ENCODE measurements around the gene PPARD. TPM values are rescaled to one million over a fixed set of nuclear protein-coding genes. Genes with fewer than 3 reads are reported as not detected.
"Not testable (repeated sequence)": the region's sequence is repeated elsewhere in the genome, so short reads cannot be mapped to it uniquely, and the experiment has no call there.

PPARD gene
- total RNA-seq, 4 donors from 2014 or later, result 22.6 to 33.8 (median 27.1) TPM

DNA sequence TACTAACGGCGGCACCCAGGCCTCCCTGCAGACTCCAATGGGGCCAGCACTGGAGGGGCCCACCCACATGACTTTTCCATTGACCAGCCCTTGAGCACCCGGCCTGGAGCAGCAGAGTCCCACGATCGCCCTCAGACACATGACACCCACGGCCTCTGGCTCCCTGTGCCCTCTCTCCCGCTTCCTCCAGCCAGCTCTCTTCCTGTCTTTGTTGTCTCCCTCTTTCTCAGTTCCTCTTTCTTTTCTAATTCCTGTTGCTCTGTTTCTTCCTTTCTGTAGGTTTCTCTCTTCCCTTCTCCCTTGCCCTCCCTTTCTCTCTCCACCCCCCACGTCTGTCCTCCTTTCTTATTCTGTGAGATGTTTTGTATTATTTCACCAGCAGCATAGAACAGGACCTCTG, 83.7 kb downstream of the PPARD start:
- DNase-seq (ENCODE audit: low spot score in 2 of 2), result no peak
- intact Hi-C loops (cut with DNase I; ENCODE audit: low total_unique reads), result no loop called here
- TF ChIP-seq, protein P1, sequence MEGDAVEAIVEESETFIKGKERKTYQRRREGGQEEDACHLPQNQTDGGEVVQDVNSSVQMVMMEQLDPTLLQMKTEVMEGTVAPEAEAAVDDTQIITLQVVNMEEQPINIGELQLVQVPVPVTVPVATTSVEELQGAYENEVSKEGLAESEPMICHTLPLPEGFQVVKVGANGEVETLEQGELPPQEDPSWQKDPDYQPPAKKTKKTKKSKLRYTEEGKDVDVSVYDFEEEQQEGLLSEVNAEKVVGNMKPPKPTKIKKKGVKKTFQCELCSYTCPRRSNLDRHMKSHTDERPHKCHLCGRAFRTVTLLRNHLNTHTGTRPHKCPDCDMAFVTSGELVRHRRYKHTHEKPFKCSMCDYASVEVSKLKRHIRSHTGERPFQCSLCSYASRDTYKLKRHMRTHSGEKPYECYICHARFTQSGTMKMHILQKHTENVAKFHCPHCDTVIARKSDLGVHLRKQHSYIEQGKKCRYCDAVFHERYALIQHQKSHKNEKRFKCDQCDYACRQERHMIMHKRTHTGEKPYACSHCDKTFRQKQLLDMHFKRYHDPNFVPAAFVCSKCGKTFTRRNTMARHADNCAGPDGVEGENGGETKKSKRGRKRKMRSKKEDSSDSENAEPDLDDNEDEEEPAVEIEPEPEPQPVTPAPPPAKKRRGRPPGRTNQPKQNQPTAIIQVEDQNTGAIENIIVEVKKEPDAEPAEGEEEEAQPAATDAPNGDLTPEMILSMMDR (IDR thresholded peaks at IDR 0.05), result no peak
- TF ChIP-seq POLR2A (IDR thresholded peaks at IDR 0.05), result no peak
- H3K4me3 ChIP-seq (ENCODE audit: low read depth, poor library complexity, severe bottlenecking), result no peak overlapping the region
- WGBS, 2 donors, result 79 to 82% methylated on average over 6 to 8 of the region's 8 CpGs

DNA sequence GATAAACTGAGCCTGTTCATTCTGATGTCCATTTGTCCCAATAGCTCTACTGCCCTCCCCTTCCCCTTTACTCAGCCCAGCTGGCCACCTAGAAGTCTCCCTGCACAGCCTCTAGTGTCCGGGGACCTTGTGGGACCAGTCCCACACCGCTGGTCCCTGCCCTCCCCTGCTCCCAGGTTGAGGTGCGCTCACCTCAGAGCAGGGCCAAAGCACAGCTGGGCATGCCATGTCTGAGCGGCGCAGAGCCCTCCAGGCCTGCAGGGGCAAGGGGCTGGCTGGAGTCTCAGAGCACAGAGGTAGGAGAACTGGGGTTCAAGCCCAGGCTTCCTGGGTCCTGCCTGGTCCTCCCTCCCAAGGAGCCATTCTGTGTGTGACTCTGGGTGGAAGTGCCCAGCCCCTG, 85.1 kb downstream of the PPARD start:
- no peak overlapping the region for H3K4me3 ChIP-seq (ENCODE audit: low read depth, poor library complexity, severe bottlenecking)
- intact Hi-C loops (cut with DNase I; ENCODE audit: low total_unique reads), result no loop called here
- TF ChIP-seq POLR2A (IDR thresholded peaks at IDR 0.05), result no peak
- TF ChIP-seq, protein P1 (IDR thresholded peaks at IDR 0.05), result no peak
- 92 to 93% methylated on average over 5 of the region's 5 CpGs for WGBS, 2 donors
- no peak for DNase-seq (ENCODE audit: low spot score in 2 of 2)

DNA sequence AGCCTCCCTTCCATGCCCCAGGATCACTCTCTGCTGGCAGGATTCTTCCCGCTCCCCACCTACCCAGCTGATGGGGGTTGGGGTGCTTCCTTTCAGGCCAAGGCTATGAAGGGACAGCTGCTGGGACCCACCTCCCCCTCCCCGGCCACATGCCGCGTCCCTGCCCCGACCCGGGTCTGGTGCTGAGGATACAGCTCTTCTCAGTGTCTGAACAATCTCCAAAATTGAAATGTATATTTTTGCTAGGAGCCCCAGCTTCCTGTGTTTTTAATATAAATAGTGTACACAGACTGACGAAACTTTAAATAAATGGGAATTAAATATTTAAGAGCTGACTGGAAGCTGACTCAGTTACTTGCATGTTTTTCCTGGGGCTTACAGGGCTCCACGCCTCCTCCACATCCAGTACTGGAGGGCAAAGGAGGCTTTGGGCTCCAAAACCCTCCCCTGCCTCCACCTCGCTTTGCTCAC, 85.5 kb downstream of the PPARD start:
- TF ChIP-seq, protein P1 (IDR thresholded peaks at IDR 0.05), result no peak
- TF ChIP-seq POLR2A (IDR thresholded peaks at IDR 0.05), result no peak
- intact Hi-C loops (cut with DNase I; ENCODE audit: low total_unique reads), result no loop called here
- no peak for DNase-seq (ENCODE audit: low spot score in 2 of 2)
- WGBS, 2 donors, result 87 to 89% methylated on average over 9 of the region's 9 CpGs
- H3K4me3 ChIP-seq (ENCODE audit: low read depth, poor library complexity, severe bottlenecking), result no peak overlapping the region

DNA sequence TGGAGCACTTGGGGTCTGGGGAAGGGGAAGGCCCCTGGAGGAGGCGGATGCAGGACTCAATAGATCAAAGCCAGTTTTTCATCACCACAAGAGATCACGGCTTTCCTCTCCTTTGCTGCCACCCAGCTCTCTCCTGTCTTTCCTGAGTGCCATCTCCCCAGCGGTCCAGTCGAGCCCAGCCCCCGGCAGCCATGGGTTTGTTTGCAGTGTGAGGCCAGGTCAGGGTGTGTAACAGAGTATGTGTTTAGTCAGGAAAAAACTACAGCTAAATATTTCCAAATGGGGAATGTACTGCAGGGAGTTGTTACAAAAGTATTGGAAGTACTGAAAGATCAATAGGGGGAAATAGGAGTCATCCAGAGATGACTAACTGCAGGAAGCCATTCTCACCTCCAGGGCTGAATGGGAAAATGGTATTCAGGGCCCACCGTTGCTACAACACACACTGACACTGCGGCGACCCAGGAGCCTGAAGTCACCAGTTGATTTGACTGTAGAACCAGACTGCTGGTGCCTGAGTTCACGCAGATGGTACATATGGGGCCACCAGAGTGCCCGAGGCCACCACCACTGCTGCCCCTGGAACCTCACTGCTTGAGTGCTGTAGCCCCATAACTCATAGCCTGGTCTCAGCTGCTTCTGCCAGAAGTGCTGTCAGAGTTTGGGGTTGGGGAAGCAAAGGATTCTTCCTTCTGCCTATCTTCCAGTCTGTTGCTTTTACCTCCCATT, 86.2 kb downstream of the PPARD start:
- DNase-seq (ENCODE audit: low spot score in 2 of 2), result no peak
- intact Hi-C loops (cut with DNase I; ENCODE audit: low total_unique reads), result no loop called here
- TF ChIP-seq, protein P1 (IDR thresholded peaks at IDR 0.05), result no peak
- no peak for TF ChIP-seq POLR2A (IDR thresholded peaks at IDR 0.05)
- 89 to 94% methylated on average over 10 of the region's 10 CpGs for WGBS, 2 donors
- no peak overlapping the region for H3K4me3 ChIP-seq (ENCODE audit: low read depth, poor library complexity, severe bottlenecking)

DNA sequence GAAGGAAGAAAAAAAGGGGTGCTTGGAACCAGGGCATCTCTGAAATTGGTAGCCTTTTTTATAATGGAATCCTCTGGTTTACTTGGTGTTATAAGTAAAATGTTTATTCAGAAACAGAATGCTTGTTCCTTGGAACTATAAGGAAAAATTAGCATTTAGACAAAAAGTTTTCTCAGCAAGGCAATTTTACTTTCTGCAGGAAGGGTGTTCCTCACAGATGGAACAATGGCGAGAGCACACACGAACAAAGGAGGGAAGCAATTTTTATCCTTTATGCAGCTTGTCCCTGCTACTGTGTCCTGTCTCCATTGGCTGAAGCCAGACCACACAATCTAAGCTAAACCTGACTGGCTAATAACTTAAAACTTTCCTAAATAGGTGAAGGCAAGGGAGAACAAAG, 87.1 kb downstream of the PPARD start:
- TF ChIP-seq, protein P1 (IDR thresholded peaks at IDR 0.05), result no peak
- TF ChIP-seq POLR2A (IDR thresholded peaks at IDR 0.05), result no peak
- no peak overlapping the region for H3K4me3 ChIP-seq (ENCODE audit: low read depth, poor library complexity, severe bottlenecking)
- DNase-seq (ENCODE audit: low spot score in 2 of 2), result no peak
- WGBS, 2 donors, result 90 to 94% methylated on average over 2 of the region's 2 CpGs
- intact Hi-C loops (cut with DNase I; ENCODE audit: low total_unique reads), result no loop called here

DNA sequence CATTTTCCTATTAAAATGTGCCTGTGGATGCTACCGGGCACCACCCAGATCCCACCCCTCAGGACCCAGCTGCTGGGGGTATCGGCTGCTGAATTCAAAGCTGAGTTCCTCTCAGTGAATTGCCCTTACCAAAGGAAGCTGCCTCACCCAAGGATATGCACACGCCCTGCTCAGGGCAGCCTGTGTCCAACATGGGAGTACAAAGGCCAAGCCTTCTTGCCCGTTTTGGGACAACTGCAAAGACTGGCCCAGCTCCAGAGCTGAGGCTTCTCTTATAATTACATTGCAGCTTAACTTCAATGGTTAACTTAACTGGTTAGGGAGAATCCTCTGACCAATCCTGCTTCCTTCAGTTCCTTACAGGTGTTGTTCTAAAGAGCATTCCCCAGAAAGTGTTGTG, 89.9 kb downstream of the PPARD start:
- intact Hi-C loops (cut with DNase I; ENCODE audit: low total_unique reads), result no loop called here
- 47 to 56% methylated on average over 4 of the region's 4 CpGs for WGBS, 2 donors
- DNase-seq (ENCODE audit: low spot score in 2 of 2), result no peak

DNA sequence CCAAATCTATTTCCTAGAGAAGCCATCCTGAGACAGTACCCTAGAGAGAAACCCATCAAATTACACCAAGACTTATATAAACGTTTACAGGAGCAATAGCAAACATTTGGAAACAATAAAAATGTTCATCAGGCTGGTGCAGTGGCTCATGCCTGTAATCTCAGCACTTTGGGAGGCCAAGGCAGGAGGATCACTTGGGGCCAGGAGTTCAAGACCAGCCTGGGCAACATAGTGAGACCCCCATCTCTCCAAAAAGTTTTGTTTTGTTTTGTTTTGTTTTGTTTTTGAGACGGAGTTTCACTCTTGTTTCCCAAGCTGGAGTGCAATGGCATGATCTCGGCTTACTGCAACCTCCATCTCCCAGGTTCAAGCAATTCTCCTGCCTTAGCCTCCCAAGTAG, 90.3 kb downstream of the PPARD start:
- WGBS, 2 donors, result 70 to 74% methylated on average over 3 of the region's 3 CpGs
- H3K4me3 ChIP-seq (ENCODE audit: low read depth, poor library complexity, severe bottlenecking); DNase-seq (ENCODE audit: low spot score in 2 of 2); intact Hi-C loops (cut with DNase I; ENCODE audit: low total_unique reads): not testable (repeated sequence)

More for the DNA sequence above, 89.9 kb downstream of the PPARD start:
- H3K4me3 ChIP-seq (ENCODE audit: low read depth, poor library complexity, severe bottlenecking), result no peak overlapping the region
- TF ChIP-seq POLR2A (IDR thresholded peaks at IDR 0.05), result no peak
- TF ChIP-seq, protein P1 (IDR thresholded peaks at IDR 0.05), result no peak

Data from lower leg skin (tissue), 4 donors.